Measurements from ENCODE around the gene TMEM114.

Gene TMEM114

GRCh38 chr16:8611122-8611521, 20.8 kb upstream of the TMEM114 start:
- no peak for DNase-seq

- DNase-seq: no peak
These were observed 16.9 kb upstream of the TMEM114 start for GRCh38 chr16:8607214-8607613.

GRCh38 chr16:8605554-8605953, 15.2 kb upstream of the TMEM114 start:
- DNase-seq: no peak

- no peak for DNase-seq
These were observed 9.9 kb upstream of the TMEM114 start for GRCh38 chr16:8600144-8600775.

GRCh38 chr16:8596581-8596980, 6.3 kb upstream of the TMEM114 start:
- DNase-seq: no peak

- DNase-seq: no peak
These were observed 5.5 kb upstream of the TMEM114 start for GRCh38 chr16:8595783-8596182.

GRCh38 chr16:8594149-8594666, 3.9 kb upstream of the TMEM114 start:
- DNase-seq: no peak

GRCh38 chr16:8591451-8591850, 1.1 kb upstream of the TMEM114 start:
- DNase-seq: no peak

- no peak for DNase-seq
These were observed 500 bp upstream of the TMEM114 start for GRCh38 chr16:8590811-8591210.

- DNase-seq: no peak
These were observed 1.0 kb downstream of the TMEM114 start for GRCh38 chr16:8589057-8589899.

GRCh38 chr16:8588682-8589056, 1.6 kb downstream of the TMEM114 start:
- no peak for DNase-seq

GRCh38 chr16:8587065-8587464, 3.2 kb downstream of the TMEM114 start:
- no peak for DNase-seq

GRCh38 chr16:8585857-8586256, 4.5 kb downstream of the TMEM114 start:
- DNase-seq: no peak

- DNase-seq: no peak
These were observed 5.3 kb downstream of the TMEM114 start for GRCh38 chr16:8585041-8585440.

GRCh38 chr16:8583732-8584131, 6.6 kb downstream of the TMEM114 start:
- no peak for DNase-seq

- DNase-seq: no peak
These were observed 7.1 kb downstream of the TMEM114 start for GRCh38 chr16:8583199-8583598.

- DNase-seq: no peak
These were observed 8.3 kb downstream of the TMEM114 start for GRCh38 chr16:8581831-8582580.

- no peak for DNase-seq
These were observed 10.8 kb downstream of the TMEM114 start for GRCh38 chr16:8579559-8579958.

- DNase-seq: no peak
These were observed 12.5 kb downstream of the TMEM114 start for GRCh38 chr16:8577678-8578304.

GRCh38 chr16:8576141-8577004, 13.9 kb downstream of the TMEM114 start:
- no peak for DNase-seq

- no peak for DNase-seq
These were observed 14.9 kb downstream of the TMEM114 start for GRCh38 chr16:8575399-8575798.

Data from stimulated activated CD4-positive, alpha-beta T cell treated with anti-CD3 and anti-CD28 coated beads, Interleukin-15, amount 100 ng/mL, for 24 hours (primary cell).